Measurements from ENCODE around the gene MME.

GRCh38 chr3:155138677-155139076, 58.6 kb downstream of the MME start:
- TF ChIP-seq EZH2 (IDR thresholded peaks at IDR 0.05; ENCODE audit: insufficient read depth, low read length) (no peak), CTCF (IDR thresholded peaks at IDR 0.05; ENCODE audit: insufficient read depth, low read depth, low read length) (no peak)

Data from astrocyte (in vitro differentiated cells and primary cell).